HG02588 (cell line): ENCODE measurements around the gene FNIP2.
"Not testable (repeated sequence)": the region's sequence is repeated elsewhere in the genome, so short reads cannot be mapped to it uniquely, and the experiment has no call there.

Experiments
- ATAC-seq: cut with Tn5 transposase; IDR thresholded peaks from one replicate; pipeline ENCODE4 v1.9.1; 2021; ENCODE audit warnings: mild to moderate bottlenecking, moderate library complexity; ENCODE audit not compliant: unreplicated experiment

Gene FNIP2

DNA sequence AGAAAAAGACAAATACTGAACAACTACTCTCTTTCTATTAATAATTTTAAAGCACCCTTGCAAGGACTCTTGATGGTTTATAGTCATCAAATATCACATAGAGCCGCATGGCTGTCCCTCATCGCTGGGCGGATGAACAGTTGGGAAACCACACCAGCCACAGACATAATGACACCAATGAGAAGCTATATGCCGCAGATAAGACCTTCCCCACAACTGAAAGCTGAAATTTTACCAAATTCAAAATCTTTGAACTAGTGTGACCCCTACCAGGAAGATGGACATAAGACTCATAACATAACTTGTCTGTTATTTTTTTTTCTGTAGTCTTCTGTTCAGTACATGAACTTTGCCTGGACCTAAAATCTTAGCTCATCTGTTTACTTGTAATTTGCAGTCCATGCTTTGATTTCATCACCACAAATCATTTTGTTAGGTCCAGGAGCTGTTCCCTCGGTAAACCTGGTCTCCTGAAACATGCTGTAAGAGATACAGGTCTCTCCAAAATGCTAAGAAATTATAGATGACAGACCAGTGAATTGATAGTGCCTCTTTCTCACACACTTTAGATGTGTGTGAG, 176.8 kb downstream of the FNIP2 start:
- no peak for ATAC-seq

DNA sequence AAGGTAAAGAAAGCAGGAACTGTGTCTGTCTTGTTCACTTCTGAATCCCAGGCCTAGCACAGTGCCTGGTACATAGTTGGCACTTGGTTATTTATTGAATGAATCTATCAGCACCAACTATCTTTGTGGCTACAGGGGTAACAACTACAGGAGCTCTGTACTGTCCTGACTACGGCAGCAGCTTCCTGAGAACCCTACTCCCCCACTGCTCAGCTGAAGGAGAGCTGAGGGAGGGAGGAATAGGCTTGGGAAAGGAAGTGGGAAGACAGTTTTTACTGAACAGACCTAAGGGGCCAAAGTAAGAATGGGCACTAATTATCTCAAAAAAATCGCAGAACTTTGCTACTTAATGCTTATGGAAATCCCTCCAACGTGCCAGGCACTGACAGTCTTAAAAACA, 178.0 kb downstream of the FNIP2 start:
- ATAC-seq, result no peak

DNA sequence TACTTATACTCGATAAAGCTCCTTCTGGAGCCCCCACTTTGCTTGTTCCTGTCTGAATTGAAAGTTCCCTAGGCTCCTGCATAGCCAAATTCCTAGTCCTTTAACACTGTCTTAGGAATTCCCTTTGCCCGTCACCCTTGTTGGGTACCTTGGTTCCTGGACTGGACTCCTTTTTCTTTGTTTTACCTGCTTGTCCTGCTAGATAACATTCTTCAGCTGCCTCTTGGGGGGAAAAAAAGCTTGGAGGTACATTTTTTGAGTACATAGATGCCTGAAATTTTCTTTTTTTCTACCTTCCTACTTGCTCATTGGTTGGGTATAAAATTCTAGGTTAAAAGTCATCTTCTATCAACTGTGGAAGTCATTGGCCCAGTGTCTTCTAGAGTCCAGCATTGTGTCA, 179.2 kb downstream of the FNIP2 start:
- no peak for ATAC-seq

DNA sequence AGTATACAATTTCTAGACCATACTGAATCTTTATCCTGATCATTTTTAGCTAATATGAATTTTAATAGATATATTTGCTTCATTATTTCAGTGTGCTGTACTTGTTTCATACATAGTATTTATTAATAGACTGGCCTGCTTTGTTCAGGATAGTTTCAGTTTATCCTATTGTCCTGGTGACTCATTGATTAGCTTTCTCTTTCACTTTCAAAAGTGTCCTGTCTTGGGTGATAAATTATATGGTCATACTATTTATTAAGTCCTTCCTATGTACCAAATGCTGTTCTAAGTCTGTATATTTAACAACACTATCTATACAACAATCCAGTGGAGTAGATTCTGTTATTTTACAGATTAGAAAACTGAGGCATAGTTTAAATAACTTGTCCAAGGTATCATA, 180.3 kb downstream of the FNIP2 start:
- ATAC-seq, result no peak

DNA sequence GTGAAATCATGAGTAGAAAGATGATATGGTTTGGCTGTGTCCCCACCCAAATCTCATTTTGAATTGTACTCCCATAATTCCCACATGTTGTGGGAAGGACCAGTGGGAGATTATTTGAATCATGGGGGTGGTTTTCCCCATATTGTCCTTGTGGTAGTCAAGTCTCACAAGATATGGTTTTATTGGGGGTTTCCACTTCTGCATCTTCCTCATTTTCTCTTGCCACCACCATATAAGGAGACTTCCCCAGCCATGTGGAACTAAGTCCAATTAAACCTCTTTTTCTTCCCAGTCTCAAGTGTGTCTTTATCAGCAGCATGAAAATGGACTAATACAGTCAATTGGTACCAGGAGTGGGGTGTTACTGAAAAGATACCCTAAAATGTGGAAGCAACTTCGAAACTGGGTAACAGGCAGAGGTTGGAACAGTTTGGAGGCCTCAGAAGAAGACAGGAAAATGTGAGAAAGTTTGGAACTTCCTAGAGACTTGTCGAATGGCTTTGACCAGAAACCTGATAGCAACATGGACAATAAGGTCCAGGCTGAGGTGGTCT, 183.5 kb downstream of the FNIP2 start:
- ATAC-seq, result not testable (repeated sequence)

DNA sequence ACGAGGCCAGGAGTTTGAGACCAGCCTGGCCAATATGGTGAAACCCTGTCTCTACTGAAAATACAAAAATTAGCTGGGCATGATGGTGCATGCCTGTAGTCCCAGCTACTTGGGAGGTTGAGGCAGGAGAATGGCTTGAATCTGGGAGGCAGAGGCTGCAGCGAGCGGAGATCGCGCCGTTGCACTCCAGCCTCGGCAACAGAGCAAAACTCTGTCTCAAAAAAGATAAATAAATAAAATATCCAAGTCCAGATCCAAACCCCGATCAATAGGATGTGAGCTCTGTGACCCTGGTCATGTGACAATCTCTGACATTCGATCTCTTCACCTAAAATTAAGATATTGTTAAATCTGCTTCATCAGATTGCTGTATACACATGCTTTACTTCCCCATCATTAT, 187.5 kb downstream of the FNIP2 start:
- not testable (repeated sequence) for ATAC-seq

DNA sequence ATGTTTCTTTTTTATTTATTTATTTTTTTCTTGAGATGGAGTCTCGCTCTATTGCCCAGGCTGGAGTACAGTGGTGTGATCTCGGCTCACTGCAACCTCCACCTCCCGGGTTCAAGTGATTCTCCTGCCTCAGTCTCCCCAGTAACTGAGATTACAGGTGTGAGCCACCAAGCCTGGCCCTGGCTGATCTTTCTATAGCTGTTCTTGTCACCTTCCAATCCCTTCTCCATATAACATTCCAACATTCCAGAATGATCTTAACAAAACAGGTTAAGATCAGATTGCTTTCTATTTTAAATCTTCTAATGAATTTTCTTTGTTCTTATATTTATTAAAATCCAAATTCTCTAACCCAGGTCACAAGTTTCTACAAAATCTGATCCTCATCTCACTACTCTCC, 188.1 kb downstream of the FNIP2 start:
- ATAC-seq, result not testable (repeated sequence)
